BJ (cell line): Measurements from ENCODE around the gene FIBP. TPM values are rescaled to one million over a fixed set of nuclear protein-coding genes. Genes with fewer than 3 reads are reported as not detected.

Experiments used
- CTCF ChIA-PET: fragments of 350-600 bp; formaldehyde crosslinking; extraction: SDS; loops from one replicate; lab custom pipeline; 2021; ENCODE audit warnings: antibody characterized with exemption, inconsistent platforms; lab: Yijun Ruan, JAX
- POLR2A ChIA-PET: fragments of 300-600 bp; sonication (Branson Sonifier 250); formaldehyde crosslinking; extraction: SDS; loops from one replicate; lab custom pipeline; 2021; ENCODE audit warnings: antibody characterized with exemption; lab: Charles Lee
- DNase-seq: peaks from one replicate; pipeline ENCODE4 v3.0.0-alpha.2; 2011; ENCODE audit warnings: low read depth
- H3K27me3 ChIP-seq: 2 replicates; pipeline ENCODE4 v1.6.0; 2011; ENCODE audit warnings: low read length; ENCODE audit not compliant: control insufficient read depth, insufficient read depth
- H3K36me3 ChIP-seq: 2 replicates; pipeline ENCODE4 v1.5.1; 2011; ENCODE audit warnings: low read length; ENCODE audit not compliant: control insufficient read depth, insufficient read depth
- H3K4me3 ChIP-seq: 2 replicates; pipeline ENCODE4 v1.5.1; 2011; ENCODE audit warnings: low read depth, mild to moderate bottlenecking, control low read depth, low read length
- polyA plus RNA-seq: library from polyadenylated mRNA; depleted of rRNA; stranded (reverse); fragments of >200 nt; gene quantifications from 2 replicates; pipeline ENCODE4 v1.2.3, GENCODE V29; 2011
- TF ChIP-seq, protein P1 (sequence below): IDR thresholded peaks from 2 replicates; pipeline ENCODE4 v1.5.1; 2011; ENCODE audit warnings: low read depth, mild to moderate bottlenecking, control low read depth, inconsistent platforms, low read length, moderate library complexity; ENCODE audit not compliant: insufficient read depth

The FIBP gene
- polyA plus RNA-seq, 1 experiment, result 199 TPM

DNA sequence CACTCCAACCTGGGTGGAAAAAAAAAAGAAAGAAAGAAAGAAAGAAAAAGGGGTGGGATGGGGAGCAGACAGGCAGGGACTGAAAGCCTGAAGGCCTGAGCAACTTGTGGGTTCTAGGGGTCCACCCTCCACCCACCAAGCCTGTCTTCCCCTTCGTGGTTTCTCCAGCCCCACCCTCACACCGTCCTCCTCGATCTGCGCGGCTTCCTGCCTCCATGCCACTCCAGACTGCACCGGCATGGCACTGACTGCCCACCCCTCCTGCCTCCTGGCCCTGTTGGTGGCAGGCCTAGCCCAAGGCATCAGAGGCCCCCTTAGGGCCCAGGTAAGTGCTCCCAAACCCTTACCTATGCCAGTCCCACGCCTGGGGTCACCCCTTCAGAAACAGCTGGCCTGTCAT lies 8.7 kb downstream of the FIBP start, which contains the start of gene CTSW:
Gene CTSW, plus strand, starts transcription at position 221 of the 400 bp plus-strand sequence. Its CDS starts 18 bp downstream, at position 239.
- Histone ChIP-seq H3K36me3 (peaks cover 13% of the 10 kb centered on the region), H3K27me3 (no peaks in the 10 kb centered on the region), H3K4me3 (no peak within 1 kb of the TSS)
- CTCF ChIA-PET, result interaction anchor here (0.9 to 2.4 kb wide), 4 partner anchors 9 to 168 kb away, joined by 3 to 15 read pairs (median 4); partner anchors contain the start of genes FIBP and KAT5
- POLR2A ChIA-PET, result interaction anchor here (0.6 kb wide), 1 partner anchor 18 kb away, joined by 15 read pairs; no protein-coding TSS in a partner anchor
- TF ChIP-seq, protein P1, sequence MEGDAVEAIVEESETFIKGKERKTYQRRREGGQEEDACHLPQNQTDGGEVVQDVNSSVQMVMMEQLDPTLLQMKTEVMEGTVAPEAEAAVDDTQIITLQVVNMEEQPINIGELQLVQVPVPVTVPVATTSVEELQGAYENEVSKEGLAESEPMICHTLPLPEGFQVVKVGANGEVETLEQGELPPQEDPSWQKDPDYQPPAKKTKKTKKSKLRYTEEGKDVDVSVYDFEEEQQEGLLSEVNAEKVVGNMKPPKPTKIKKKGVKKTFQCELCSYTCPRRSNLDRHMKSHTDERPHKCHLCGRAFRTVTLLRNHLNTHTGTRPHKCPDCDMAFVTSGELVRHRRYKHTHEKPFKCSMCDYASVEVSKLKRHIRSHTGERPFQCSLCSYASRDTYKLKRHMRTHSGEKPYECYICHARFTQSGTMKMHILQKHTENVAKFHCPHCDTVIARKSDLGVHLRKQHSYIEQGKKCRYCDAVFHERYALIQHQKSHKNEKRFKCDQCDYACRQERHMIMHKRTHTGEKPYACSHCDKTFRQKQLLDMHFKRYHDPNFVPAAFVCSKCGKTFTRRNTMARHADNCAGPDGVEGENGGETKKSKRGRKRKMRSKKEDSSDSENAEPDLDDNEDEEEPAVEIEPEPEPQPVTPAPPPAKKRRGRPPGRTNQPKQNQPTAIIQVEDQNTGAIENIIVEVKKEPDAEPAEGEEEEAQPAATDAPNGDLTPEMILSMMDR, result no peak
- DNase-seq, result no peak

- DNase-seq, result no peak
- ChIA-PET POLR2A (interaction anchor here (0.5 kb wide), 1 partner anchor 15 kb away, joined by 19 read pairs; the partner anchor contains the start of gene FIBP), CTCF (interaction anchor here (1.2 to 6.9 kb wide), 4 partner anchors 11 to 115 kb away, joined by 3 to 70 read pairs (median 42); partner anchors contain the start of genes FIBP and MUS81)
- H3K27me3 ChIP-seq, result no peaks in the 10 kb centered on the region
- TF ChIP-seq, protein P1, result no peak
- H3K4me3 ChIP-seq, result peak overlapping the region; percentile 57
- peaks cover 13% of the 10 kb centered on the region for H3K36me3 ChIP-seq
Measured at GRCh38 chr11:65873318-65874156, 14.7 kb downstream of the FIBP start.

- Histone ChIP-seq H3K4me3 (peak within 1 kb of the TSS; percentile 57), H3K36me3 (peaks cover 20% of the 10 kb centered on the region), H3K27me3 (no peaks in the 10 kb centered on the region)
- ChIA-PET CTCF (interaction anchor here (0.8 to 6.9 kb wide), 8 partner anchors 11 to 130 kb away, joined by 3 to 70 read pairs (median 6); partner anchors contain the start of genes BANF1, CFL1, FIBP and MUS81), POLR2A (interaction anchor here (0.6 to 1.4 kb wide), 2 partner anchors 15 kb away, joined by 6 to 12 read pairs; partner anchors contain the start of genes CFL1 and FIBP)
- TF ChIP-seq, protein P1, result no peak
- DNase-seq, result no peak
Measured at GRCh38 chr11:65872586-65873317, 15.5 kb downstream of the FIBP start, which contains the start of gene EFEMP2. TSS of gene EFEMP2 (minus strand) at chr11:65872800. CDS start at chr11:65872354, 446 bp downstream.

- peaks cover 24% of the 10 kb centered on the region for H3K36me3 ChIP-seq
- ChIA-PET POLR2A (interaction anchor here (0.6 to 1.4 kb wide), 4 partner anchors 12 to 16 kb away, joined by 6 to 12 read pairs (median 6); partner anchors contain the start of genes CFL1, FIBP and MUS81), CTCF (interaction anchor here (0.8 to 6.9 kb wide), 10 partner anchors 11 to 150 kb away, joined by 3 to 70 read pairs (median 4); partner anchors contain the start of genes BANF1, CFL1, FIBP and MUS81)
- no peak for DNase-seq
- H3K27me3 ChIP-seq, result no peaks in the 10 kb centered on the region
- peak overlapping the region; percentile 57 for H3K4me3 ChIP-seq
- TF ChIP-seq, protein P1, result peak; percentile 45; the same call in 1 of the 2 replicates
Measured at GRCh38 chr11:65871811-65872548, 16.3 kb downstream of the FIBP start.
